GM23338 (cell line): ENCODE measurements around the gene MAD1L1. TPM values are rescaled to one million over a fixed set of nuclear protein-coding genes. Genes with fewer than 3 reads are reported as not detected.

Source experiments
- ATAC-seq: fragments of 200-7000 bp; cut with Tn5 transposase; 3 replicates; pipeline ENCODE4 v1.9.1; 2020
- DNase-seq: peaks from one replicate; pipeline ENCODE4 v3.0.0-alpha.2; 2015; ENCODE audit warnings: low spot score
- H2AFZ ChIP-seq: fragments of 200-600 bp; sonication (generic); 2 replicates; pipeline ENCODE4 v1.8.0; 2016; ENCODE audit warnings: antibody characterized with exemption, mild to moderate bottlenecking, moderate library complexity
- H3F3A ChIP-seq: fragments of 200-600 bp; sonication (generic); replicated peaks from 2 replicates; pipeline ENCODE4 v1.8.0; 2017; ENCODE audit warnings: antibody characterized with exemption, mixed run types, low read depth
- H3K27ac ChIP-seq: fragments of 200-600 bp; sonication (generic); 2 replicates; pipeline ENCODE4 v1.6.1; 2016; ENCODE audit warnings: low read depth
- H3K27me3 ChIP-seq: fragments of 200-600 bp; sonication (generic); 2 replicates; pipeline ENCODE4 v1.8.0; 2016; ENCODE audit warnings: mild to moderate bottlenecking, mixed run types, moderate library complexity; ENCODE audit not compliant: insufficient read depth
- H3K36me3 ChIP-seq: fragments of 200-600 bp; sonication (generic); 2 replicates; pipeline ENCODE4 v1.8.0; 2016; ENCODE audit warnings: mild to moderate bottlenecking; ENCODE audit not compliant: insufficient read depth
- H3K4me1 ChIP-seq: fragments of 200-600 bp; sonication (generic); 2 replicates; pipeline ENCODE4 v1.8.0; 2016; ENCODE audit warnings: mild to moderate bottlenecking, moderate library complexity; ENCODE audit not compliant: insufficient read depth
- H3K4me2 ChIP-seq: fragments of 200-600 bp; sonication (generic); 2 replicates; pipeline ENCODE4 v1.7.1; 2017; ENCODE audit warnings: mixed run types
- H3K4me3 ChIP-seq: fragments of 200-600 bp; sonication (generic); 2 replicates; pipeline ENCODE4 v1.6.1; 2016; ENCODE audit warnings: mixed run types
- H3K79me2 ChIP-seq: fragments of 200-600 bp; sonication (generic); replicated peaks from 2 replicates; pipeline ENCODE4 v1.8.0; 2017; ENCODE audit warnings: mild to moderate bottlenecking; ENCODE audit not compliant: insufficient read depth
- H3K9me2 ChIP-seq: fragments of 200-600 bp; sonication (generic); 2 replicates; pipeline ENCODE4 v1.8.0; 2017; ENCODE audit not compliant: insufficient read depth
- H4K20me1 ChIP-seq: fragments of 200-600 bp; sonication (generic); replicated peaks from 2 replicates; pipeline ENCODE4 v1.8.0; 2017; ENCODE audit warnings: mild to moderate bottlenecking; ENCODE audit not compliant: insufficient read depth
- H3K27ac Mint-ChIP-seq: 2 replicates; pipeline ENCODE4 v1.8.0; 2020; ENCODE audit warnings: inconsistent platforms, mild to moderate bottlenecking, moderate library complexity, mixed read lengths
- H3K27me3 Mint-ChIP-seq: 3 replicates; pipeline ENCODE4 v1.8.0; 2022; ENCODE audit warnings: low read depth, mild to moderate bottlenecking, moderate library complexity, mixed read lengths, inconsistent platforms; ENCODE audit not compliant: insufficient read depth, poor library complexity
- H3K36me3 Mint-ChIP-seq: 3 replicates; pipeline ENCODE4 v1.8.0; 2021; ENCODE audit warnings: low read depth, mild to moderate bottlenecking, inconsistent platforms, moderate library complexity, mixed read lengths
- H3K4me1 Mint-ChIP-seq: 3 replicates; pipeline ENCODE4 v1.8.0; 2020; ENCODE audit warnings: mild to moderate bottlenecking, inconsistent platforms, mixed read lengths
- H3K4me3 Mint-ChIP-seq: 3 replicates; pipeline ENCODE4 v1.8.0; 2021; ENCODE audit warnings: moderate library complexity, mild to moderate bottlenecking, inconsistent platforms, mixed read lengths
- H3K9me3 Mint-ChIP-seq: 3 replicates; pipeline ENCODE4 v1.8.0; 2020; ENCODE audit warnings: moderate library complexity, mild to moderate bottlenecking, inconsistent platforms, mixed read lengths
- CREB1 ChIP-seq: fragments of 250-450 bp; sonication (Bioruptor Pico); IDR thresholded peaks from 2 replicates; pipeline ENCODE4 v1.5.0; 2020; ENCODE audit warnings: low read depth, mild to moderate bottlenecking, moderate library complexity
- EZH2 ChIP-seq: fragments of 200-600 bp; sonication (generic); IDR thresholded peaks from one replicate; pipeline ENCODE4 v1.8.0; 2017; ENCODE audit warnings: antibody characterized with exemption, mild to moderate bottlenecking, low read depth; ENCODE audit not compliant: unreplicated experiment
- polyA plus RNA-seq: library from polyadenylated mRNA; unstranded; fragments of >200 nt; fragmentation: Nextera tagmentation; extraction: Ambion mirVana; gene quantifications from 2 replicates; pipeline ENCODE4 v1.2.1, GENCODE V29; 2016
- total RNA-seq: library from RNA; depleted of rRNA; stranded (reverse); fragments of >200 nt; shearing (Covaris generic); gene quantifications from 2 replicates; pipeline ENCODE4 v1.2.3, GENCODE V29; 2014
- TF ChIP-seq, protein P1 (sequence below), 2 experiments: fragments of 200-600 bp in 1 of 2; sonication (generic) in 1 of 2; conservative IDR thresholded peaks; 2 replicates each; pipeline versions ENCODE4 v1.5.1 to v1.6.1; 2016 to 2017; ENCODE audit warnings: antibody characterized with exemption in 2 of 2, low read depth in 2 of 2, mild to moderate bottlenecking in 2 of 2, moderate library complexity in 1 of 2
- TF ChIP-seq, protein P2 (sequence below): fragments of 250-450 bp; sonication (Bioruptor Pico); IDR thresholded peaks from 2 replicates; pipeline ENCODE4 v1.5.0; 2020; ENCODE audit warnings: mild to moderate bottlenecking, moderate library complexity

Gene MAD1L1
- total and polyA plus RNA-seq, 2 experiments from 2014 or later: 40.3 to 59.3 TPM

DNA sequence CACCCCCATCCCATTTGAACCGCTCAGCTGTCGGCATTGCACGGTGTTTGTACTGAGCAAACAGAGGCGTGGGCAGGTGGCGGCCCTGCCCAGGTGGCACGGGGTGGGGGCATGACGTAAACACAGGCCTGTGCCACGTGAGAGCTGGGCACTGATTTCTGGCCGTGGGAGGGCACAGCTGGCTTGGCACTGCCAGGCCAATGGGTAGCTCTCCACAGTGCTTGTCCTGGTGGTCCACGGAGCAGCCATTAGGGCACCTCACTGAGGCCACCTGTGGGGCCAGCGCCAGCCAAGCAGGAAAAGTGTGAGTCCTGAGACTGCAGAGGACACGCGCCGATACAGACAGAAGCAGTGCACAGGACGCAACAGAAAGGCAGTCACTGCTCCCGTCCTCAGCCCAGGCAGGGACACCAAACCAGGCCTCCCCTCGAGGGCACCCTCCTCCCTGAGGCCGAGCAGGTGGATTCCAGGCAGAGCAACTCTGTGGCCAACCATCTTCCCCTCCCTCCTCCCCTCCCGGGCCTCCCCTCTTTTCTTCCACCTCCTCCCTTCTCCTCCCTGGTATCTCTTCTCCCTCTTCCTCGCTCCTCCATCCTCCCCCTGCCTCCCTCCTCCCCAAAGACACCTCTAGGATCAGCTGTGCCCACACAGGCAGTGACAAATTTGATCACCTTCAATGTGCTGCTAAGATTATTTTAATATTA lies 303.9 kb downstream of the MAD1L1 start (continued):
- TF ChIP-seq, protein P1, sequence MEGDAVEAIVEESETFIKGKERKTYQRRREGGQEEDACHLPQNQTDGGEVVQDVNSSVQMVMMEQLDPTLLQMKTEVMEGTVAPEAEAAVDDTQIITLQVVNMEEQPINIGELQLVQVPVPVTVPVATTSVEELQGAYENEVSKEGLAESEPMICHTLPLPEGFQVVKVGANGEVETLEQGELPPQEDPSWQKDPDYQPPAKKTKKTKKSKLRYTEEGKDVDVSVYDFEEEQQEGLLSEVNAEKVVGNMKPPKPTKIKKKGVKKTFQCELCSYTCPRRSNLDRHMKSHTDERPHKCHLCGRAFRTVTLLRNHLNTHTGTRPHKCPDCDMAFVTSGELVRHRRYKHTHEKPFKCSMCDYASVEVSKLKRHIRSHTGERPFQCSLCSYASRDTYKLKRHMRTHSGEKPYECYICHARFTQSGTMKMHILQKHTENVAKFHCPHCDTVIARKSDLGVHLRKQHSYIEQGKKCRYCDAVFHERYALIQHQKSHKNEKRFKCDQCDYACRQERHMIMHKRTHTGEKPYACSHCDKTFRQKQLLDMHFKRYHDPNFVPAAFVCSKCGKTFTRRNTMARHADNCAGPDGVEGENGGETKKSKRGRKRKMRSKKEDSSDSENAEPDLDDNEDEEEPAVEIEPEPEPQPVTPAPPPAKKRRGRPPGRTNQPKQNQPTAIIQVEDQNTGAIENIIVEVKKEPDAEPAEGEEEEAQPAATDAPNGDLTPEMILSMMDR (conservative IDR thresholded peaks at IDR 0.05; ENCODE audit: low read depth in 2 of 2): no peak
- TF ChIP-seq EZH2: no peak

DNA sequence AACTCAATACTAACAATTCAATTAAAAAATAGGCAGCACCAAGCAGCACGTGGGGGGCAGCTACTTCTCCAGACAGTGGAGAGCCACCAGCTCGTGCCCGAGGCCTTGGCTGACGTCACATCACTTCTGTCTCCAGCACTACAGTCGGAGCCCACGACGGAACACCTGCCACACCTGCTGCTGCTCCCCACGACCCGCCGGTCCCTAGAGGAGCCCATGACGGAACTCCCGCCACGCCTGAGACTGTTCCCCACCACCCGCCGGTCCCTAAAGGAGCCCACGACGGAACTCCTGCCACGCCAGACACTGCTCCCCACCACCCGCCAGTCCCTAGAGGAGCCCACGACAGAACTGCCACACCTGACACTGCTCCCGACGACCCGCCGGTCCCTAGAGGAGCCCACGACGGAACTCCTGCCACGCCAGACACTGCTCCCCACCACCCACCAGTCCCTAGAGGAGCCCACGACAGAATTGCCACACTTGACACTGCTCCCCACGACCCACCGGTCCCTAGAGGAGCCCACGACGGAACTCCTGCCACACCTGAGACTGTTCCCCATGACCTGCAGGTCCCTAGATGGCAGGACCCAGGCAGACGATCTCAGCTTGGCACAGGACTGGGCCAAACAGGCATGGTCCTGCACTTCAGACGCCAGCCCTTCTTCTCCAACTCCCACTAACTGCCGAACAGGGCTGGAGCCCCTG lies 304.7 kb downstream of the MAD1L1 start:
- DNase-seq (no peak), ATAC-seq (no peak)
- Mint-ChIP-seq H3K36me3 (peaks cover 18% of the 10 kb centered on the region), H3K4me3 (no peak overlapping the region), H3K27me3 (peaks cover 19% of the 10 kb centered on the region), H3K4me1 (no peaks in the 10 kb centered on the region), H3K27ac (no peak overlapping the region), H3K9me3 (peaks cover 23% of the 10 kb centered on the region; the same call in 2 of the 3 replicates)
- no peaks in the 10 kb centered on the region for H3F3A ChIP-seq
- H3K4me2 ChIP-seq: no peak overlapping the region
- no peaks in the 10 kb centered on the region for H3K9me2 ChIP-seq
- no peak for TF ChIP-seq CREB1 (CRISPR knock-in tag)
- TF ChIP-seq, protein P2, sequence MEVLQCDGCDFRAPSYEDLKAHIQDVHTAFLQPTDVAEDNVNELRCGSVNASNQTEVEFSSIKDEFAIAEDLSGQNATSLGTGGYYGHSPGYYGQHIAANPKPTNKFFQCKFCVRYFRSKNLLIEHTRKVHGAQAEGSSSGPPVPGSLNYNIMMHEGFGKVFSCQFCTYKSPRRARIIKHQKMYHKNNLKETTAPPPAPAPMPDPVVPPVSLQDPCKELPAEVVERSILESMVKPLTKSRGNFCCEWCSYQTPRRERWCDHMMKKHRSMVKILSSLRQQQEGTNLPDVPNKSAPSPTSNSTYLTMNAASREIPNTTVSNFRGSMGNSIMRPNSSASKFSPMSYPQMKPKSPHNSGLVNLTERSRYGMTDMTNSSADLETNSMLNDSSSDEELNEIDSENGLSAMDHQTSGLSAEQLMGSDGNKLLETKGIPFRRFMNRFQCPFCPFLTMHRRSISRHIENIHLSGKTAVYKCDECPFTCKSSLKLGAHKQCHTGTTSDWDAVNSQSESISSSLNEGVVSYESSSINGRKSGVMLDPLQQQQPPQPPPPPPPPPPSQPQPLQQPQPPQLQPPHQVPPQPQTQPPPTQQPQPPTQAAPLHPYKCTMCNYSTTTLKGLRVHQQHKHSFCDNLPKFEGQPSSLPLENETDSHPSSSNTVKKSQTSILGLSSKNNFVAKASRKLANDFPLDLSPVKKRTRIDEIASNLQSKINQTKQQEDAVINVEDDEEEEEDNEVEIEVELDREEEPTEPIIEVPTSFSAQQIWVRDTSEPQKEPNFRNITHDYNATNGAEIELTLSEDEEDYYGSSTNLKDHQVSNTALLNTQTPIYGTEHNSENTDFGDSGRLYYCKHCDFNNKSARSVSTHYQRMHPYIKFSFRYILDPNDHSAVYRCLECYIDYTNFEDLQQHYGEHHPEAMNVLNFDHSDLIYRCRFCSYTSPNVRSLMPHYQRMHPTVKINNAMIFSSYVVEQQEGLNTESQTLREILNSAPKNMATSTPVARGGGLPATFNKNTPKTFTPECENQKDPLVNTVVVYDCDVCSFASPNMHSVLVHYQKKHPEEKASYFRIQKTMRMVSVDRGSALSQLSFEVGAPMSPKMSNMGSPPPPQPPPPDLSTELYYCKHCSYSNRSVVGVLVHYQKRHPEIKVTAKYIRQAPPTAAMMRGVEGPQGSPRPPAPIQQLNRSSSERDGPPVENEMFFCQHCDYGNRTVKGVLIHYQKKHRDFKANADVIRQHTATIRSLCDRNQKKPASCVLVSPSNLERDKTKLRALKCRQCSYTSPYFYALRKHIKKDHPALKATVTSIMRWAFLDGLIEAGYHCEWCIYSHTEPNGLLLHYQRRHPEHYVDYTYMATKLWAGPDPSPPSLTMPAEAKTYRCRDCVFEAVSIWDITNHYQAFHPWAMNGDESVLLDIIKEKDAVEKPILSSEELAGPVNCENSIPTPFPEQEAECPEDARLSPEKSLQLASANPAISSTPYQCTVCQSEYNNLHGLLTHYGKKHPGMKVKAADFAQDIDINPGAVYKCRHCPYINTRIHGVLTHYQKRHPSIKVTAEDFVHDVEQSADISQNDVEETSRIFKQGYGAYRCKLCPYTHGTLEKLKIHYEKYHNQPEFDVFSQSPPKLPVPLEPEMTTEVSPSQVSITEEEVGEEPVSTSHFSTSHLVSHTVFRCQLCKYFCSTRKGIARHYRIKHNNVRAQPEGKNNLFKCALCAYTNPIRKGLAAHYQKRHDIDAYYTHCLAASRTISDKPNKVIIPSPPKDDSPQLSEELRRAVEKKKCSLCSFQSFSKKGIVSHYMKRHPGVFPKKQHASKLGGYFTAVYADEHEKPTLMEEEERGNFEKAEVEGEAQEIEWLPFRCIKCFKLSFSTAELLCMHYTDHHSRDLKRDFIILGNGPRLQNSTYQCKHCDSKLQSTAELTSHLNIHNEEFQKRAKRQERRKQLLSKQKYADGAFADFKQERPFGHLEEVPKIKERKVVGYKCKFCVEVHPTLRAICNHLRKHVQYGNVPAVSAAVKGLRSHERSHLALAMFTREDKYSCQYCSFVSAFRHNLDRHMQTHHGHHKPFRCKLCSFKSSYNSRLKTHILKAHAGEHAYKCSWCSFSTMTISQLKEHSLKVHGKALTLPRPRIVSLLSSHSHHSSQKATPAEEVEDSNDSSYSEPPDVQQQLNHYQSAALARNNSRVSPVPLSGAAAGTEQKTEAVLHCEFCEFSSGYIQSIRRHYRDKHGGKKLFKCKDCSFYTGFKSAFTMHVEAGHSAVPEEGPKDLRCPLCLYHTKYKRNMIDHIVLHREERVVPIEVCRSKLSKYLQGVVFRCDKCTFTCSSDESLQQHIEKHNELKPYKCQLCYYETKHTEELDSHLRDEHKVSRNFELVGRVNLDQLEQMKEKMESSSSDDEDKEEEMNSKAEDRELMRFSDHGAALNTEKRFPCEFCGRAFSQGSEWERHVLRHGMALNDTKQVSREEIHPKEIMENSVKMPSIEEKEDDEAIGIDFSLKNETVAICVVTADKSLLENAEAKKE: no peak
- no peaks in the 10 kb centered on the region for H3K79me2 ChIP-seq
- H4K20me1 ChIP-seq: 0 out of 2 replicates have a peak, but pooled peaks cover 4% of the 10 kb centered on the region
- no peak overlapping the region for H3K27ac ChIP-seq
- H3K27me3 ChIP-seq: no peaks in the 10 kb centered on the region
- no peak overlapping the region for H2AFZ ChIP-seq
- H3K4me3 ChIP-seq: no peak overlapping the region
- H3K4me1 ChIP-seq: no peaks in the 10 kb centered on the region
- no peaks in the 10 kb centered on the region for H3K36me3 ChIP-seq
